ENCODE results near the gene GALNT10.

GALNT10 gene

GRCh38 chr5:154444556-154445421, 254.3 kb downstream of the GALNT10 start:
- Histone ChIP-seq H3K4ac (ENCODE audit: low read depth, low read length) (peak overlapping the region; percentile 5), H3K36me3 (ENCODE audit: control insufficient read depth in 1 of 2, insufficient read depth in 2 of 2, low read length in 2 of 2) (peaks cover 6 to 11% of the 10 kb centered on the region in 2 experiments), H3K27me3 (ENCODE audit: insufficient read depth, low read length) (no peaks in the 10 kb centered on the region), H3K14ac (ENCODE audit: low read length) (peak overlapping the region; percentile 46), H3K4me1 (ENCODE audit: control insufficient read depth in 1 of 2, insufficient read depth in 2 of 2, low read length in 2 of 2) (peaks cover 4 to 7% of the 10 kb centered on the region in 2 experiments), H3K79me2 (ENCODE audit: control insufficient read depth, insufficient read depth, low read length, poor library complexity) (peaks cover 15% of the 10 kb centered on the region), H2AK5ac (ENCODE audit: low read length) (no peak overlapping the region), H4K8ac (ENCODE audit: low read depth, low read length) (peak overlapping the region; percentile 71), H3K9ac (ENCODE audit: low read length) (peak overlapping the region; percentile 59), H4K91ac (ENCODE audit: low read depth, low read length) (peak overlapping the region; percentile 20), H3K79me1 (ENCODE audit: low read length) (peaks cover 12% of the 10 kb centered on the region), H2BK120ac (ENCODE audit: insufficient read depth, low read length, poor library complexity) (no peak overlapping the region), H2BK12ac (ENCODE audit: low read length) (no peak overlapping the region), H3K23ac (ENCODE audit: low read length) (peak overlapping the region; percentile 55), H3K18ac (ENCODE audit: low read length) (peak overlapping the region; percentile 81), H3K9me3 (ENCODE audit: insufficient read depth, low read depth, low read length) (no peaks in the 10 kb centered on the region), H4K12ac (ENCODE audit: low read depth, low read length) (peak overlapping the region; percentile 38), H2AFZ (ENCODE audit: insufficient read depth, low read length, poor library complexity) (peak overlapping the region; percentile 68), H3K27ac (ENCODE audit: low read depth, low read length) (no peak overlapping the region), H3K4me3 (ENCODE audit: low read depth, low read length) (peak overlapping the region; percentile 92), H3K4me2 (ENCODE audit: low read length) (peak overlapping the region; percentile 92), H2BK5ac (ENCODE audit: low read depth, low read length, poor library complexity) (peak overlapping the region; percentile 24)
- DNase-seq, result no peak
- no CpG with 5 or more reads among the region's 30 CpGs for WGBS (ENCODE audit: extremely low coverage, insufficient coverage, insufficient read length)

- peak within 1 kb of the TSS; percentile 68 for H2AFZ ChIP-seq (ENCODE audit: insufficient read depth, low read length, poor library complexity)
- H3K14ac ChIP-seq (ENCODE audit: low read length), result peak within 1 kb of the TSS; percentile 46
- no peak within 1 kb of the TSS for H2BK12ac ChIP-seq (ENCODE audit: low read length)
- peak within 1 kb of the TSS; percentile 55 for H2BK120ac ChIP-seq (ENCODE audit: insufficient read depth, low read length, poor library complexity)
- H3K27ac ChIP-seq (ENCODE audit: low read depth, low read length), result peak within 1 kb of the TSS; percentile 81
- WGBS (ENCODE audit: extremely low coverage, insufficient coverage, insufficient read length), result no CpG with 5 or more reads among the region's 70 CpGs
- H3K4ac ChIP-seq (ENCODE audit: low read depth, low read length), result peak within 1 kb of the TSS; percentile 5
- peak within 1 kb of the TSS; percentile 78 for H2BK5ac ChIP-seq (ENCODE audit: low read depth, low read length, poor library complexity)
- peak within 1 kb of the TSS; percentile 34 for H4K91ac ChIP-seq (ENCODE audit: low read depth, low read length)
- H3K79me1 ChIP-seq (ENCODE audit: low read length), result peaks cover 12% of the 10 kb centered on the region
- H3K79me2 ChIP-seq (ENCODE audit: control insufficient read depth, insufficient read depth, low read length, poor library complexity), result peaks cover 15% of the 10 kb centered on the region
- peak within 1 kb of the TSS; percentile 81 for H3K18ac ChIP-seq (ENCODE audit: low read length)
- peaks cover 1 to 11% of the 10 kb centered on the region in 2 experiments for H3K36me3 ChIP-seq (ENCODE audit: control insufficient read depth in 1 of 2, insufficient read depth in 2 of 2, low read length in 2 of 2)
- peak within 1 kb of the TSS; percentile 92 for H3K4me2 ChIP-seq (ENCODE audit: low read length)
- H3K9me3 ChIP-seq (ENCODE audit: insufficient read depth, low read depth, low read length), result no peaks in the 10 kb centered on the region
- peak within 1 kb of the TSS; percentile 92 for H3K4me3 ChIP-seq (ENCODE audit: low read depth, low read length)
- H3K4me1 ChIP-seq (ENCODE audit: control insufficient read depth in 1 of 2, insufficient read depth in 2 of 2, low read length in 2 of 2), result peaks cover 4 to 10% of the 10 kb centered on the region in 2 experiments
- H4K12ac ChIP-seq (ENCODE audit: low read depth, low read length), result peak within 1 kb of the TSS; percentile 38
- peak; percentile 93 to 99 for DNase-seq
- H4K8ac ChIP-seq (ENCODE audit: low read depth, low read length), result peak within 1 kb of the TSS; percentile 71
- peak within 1 kb of the TSS; percentile 94 for H3K9ac ChIP-seq (ENCODE audit: low read length)
- H3K23ac ChIP-seq (ENCODE audit: low read length), result peak within 1 kb of the TSS; percentile 55
- no peak within 1 kb of the TSS for H2AK5ac ChIP-seq (ENCODE audit: low read length)
- H3K27me3 ChIP-seq (ENCODE audit: insufficient read depth, low read length), result no peaks in the 10 kb centered on the region
Measured at GRCh38 chr5:154445422-154446194, 255.1 kb downstream of the GALNT10 start, which contains the start of gene SAP30L. TSS of gene SAP30L (plus strand) at chr5:154445997. CDS start at chr5:154446605, 608 bp downstream.

- H3K4me2 ChIP-seq (ENCODE audit: low read length), result peak overlapping the region; percentile 68
- peaks cover 0 to 12% of the 10 kb centered on the region in 2 experiments for H3K36me3 ChIP-seq (ENCODE audit: control insufficient read depth in 1 of 2, insufficient read depth in 2 of 2, low read length in 2 of 2)
- peak overlapping the region; percentile 58 for H3K18ac ChIP-seq (ENCODE audit: low read length)
- peak overlapping the region; percentile 34 for H4K91ac ChIP-seq (ENCODE audit: low read depth, low read length)
- no CpG with 5 or more reads among the region's 87 CpGs for WGBS (ENCODE audit: extremely low coverage, insufficient coverage, insufficient read length)
- H2BK120ac ChIP-seq (ENCODE audit: insufficient read depth, low read length, poor library complexity), result peak overlapping the region; percentile 55
- peaks cover 4 to 11% of the 10 kb centered on the region in 2 experiments for H3K4me1 ChIP-seq (ENCODE audit: control insufficient read depth in 1 of 2, insufficient read depth in 2 of 2, low read length in 2 of 2)
- H3K9me3 ChIP-seq (ENCODE audit: insufficient read depth, low read depth, low read length), result no peaks in the 10 kb centered on the region
- peak overlapping the region; percentile 38 for H3K14ac ChIP-seq (ENCODE audit: low read length)
- H3K27ac ChIP-seq (ENCODE audit: low read depth, low read length), result peak overlapping the region; percentile 81
- H3K9ac ChIP-seq (ENCODE audit: low read length), result peak overlapping the region; percentile 94
- peak; percentile 47 to 67 for DNase-seq
- peak overlapping the region; percentile 11 for H4K12ac ChIP-seq (ENCODE audit: low read depth, low read length)
- H3K23ac ChIP-seq (ENCODE audit: low read length), result no peak overlapping the region
- peak overlapping the region; percentile 2 for H3K4ac ChIP-seq (ENCODE audit: low read depth, low read length)
- H3K27me3 ChIP-seq (ENCODE audit: insufficient read depth, low read length), result no peaks in the 10 kb centered on the region
- H2AK5ac ChIP-seq (ENCODE audit: low read length), result no peak overlapping the region
- peak overlapping the region; percentile 78 for H2BK5ac ChIP-seq (ENCODE audit: low read depth, low read length, poor library complexity)
- H3K79me2 ChIP-seq (ENCODE audit: control insufficient read depth, insufficient read depth, low read length, poor library complexity), result peaks cover 15% of the 10 kb centered on the region
- peaks cover 12% of the 10 kb centered on the region for H3K79me1 ChIP-seq (ENCODE audit: low read length)
- peak overlapping the region; percentile 90 for H3K4me3 ChIP-seq (ENCODE audit: low read depth, low read length)
- H2AFZ ChIP-seq (ENCODE audit: insufficient read depth, low read length, poor library complexity), result peak overlapping the region; percentile 55
- H4K8ac ChIP-seq (ENCODE audit: low read depth, low read length), result peak overlapping the region; percentile 33
- H2BK12ac ChIP-seq (ENCODE audit: low read length), result no peak overlapping the region
Measured at GRCh38 chr5:154446195-154447088, 255.9 kb downstream of the GALNT10 start.
